Thyroid gland (tissue), 4 donors: Measurements from ENCODE around the gene STARD10.

Source experiments
- POLR2A ChIP-seq, 2 donors: fragments of 450-650 bp; IDR thresholded peaks; one replicate each; pipeline ENCODE4 v1.6.1; 2017; ENCODE audit warnings: antibody characterized with exemption in 2 of 2, mild to moderate bottlenecking in 2 of 2, moderate library complexity in 1 of 2
- TF ChIP-seq, protein P1 (sequence below), 6 experiments: fragments of 200-600 bp in 3 of 6; fragments of 450-650 bp in 3 of 6; sonication (generic) in 3 of 6; IDR thresholded peaks; one replicate each; pipeline ENCODE4 v1.5.1; 2016 to 2019; ENCODE audit warnings: antibody characterized with exemption in 6 of 6, mild to moderate bottlenecking in 2 of 6, inconsistent platforms in 1 of 6, moderate library complexity in 1 of 6

DNA sequence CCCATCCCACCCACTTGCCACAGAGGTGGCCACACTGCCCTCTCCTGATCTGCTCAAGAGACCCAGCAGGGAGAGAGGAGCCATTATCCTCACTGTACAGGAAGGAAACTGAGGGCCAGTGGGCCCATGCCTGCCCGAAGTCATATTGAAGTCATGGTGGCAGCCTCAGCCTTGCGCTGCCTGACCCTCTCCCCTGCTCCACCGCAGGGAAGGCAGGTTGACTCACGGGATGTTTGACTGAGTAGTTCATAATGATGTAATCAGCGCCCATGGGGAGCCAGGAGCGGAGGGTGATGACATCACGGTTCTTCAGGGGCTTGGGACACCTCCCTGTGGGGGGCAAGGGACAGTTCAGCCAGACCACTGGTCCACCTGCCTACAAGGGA is 35.5 kb downstream of the STARD10 start:
- TF ChIP-seq POLR2A (IDR thresholded peaks at IDR 0.05): no peak
- TF ChIP-seq, protein P1, sequence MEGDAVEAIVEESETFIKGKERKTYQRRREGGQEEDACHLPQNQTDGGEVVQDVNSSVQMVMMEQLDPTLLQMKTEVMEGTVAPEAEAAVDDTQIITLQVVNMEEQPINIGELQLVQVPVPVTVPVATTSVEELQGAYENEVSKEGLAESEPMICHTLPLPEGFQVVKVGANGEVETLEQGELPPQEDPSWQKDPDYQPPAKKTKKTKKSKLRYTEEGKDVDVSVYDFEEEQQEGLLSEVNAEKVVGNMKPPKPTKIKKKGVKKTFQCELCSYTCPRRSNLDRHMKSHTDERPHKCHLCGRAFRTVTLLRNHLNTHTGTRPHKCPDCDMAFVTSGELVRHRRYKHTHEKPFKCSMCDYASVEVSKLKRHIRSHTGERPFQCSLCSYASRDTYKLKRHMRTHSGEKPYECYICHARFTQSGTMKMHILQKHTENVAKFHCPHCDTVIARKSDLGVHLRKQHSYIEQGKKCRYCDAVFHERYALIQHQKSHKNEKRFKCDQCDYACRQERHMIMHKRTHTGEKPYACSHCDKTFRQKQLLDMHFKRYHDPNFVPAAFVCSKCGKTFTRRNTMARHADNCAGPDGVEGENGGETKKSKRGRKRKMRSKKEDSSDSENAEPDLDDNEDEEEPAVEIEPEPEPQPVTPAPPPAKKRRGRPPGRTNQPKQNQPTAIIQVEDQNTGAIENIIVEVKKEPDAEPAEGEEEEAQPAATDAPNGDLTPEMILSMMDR (IDR thresholded peaks at IDR 0.05): no peak
